Testis (tissue), 2 donors: ENCODE measurements around the gene CACNA1I.

Experiments
- CTCF ChIP-seq, 3 experiments: fragments of 450-650 bp in 2 of 3; fragments of 200-600 bp in 1 of 3; sonication (generic) in 1 of 3; IDR thresholded peaks; one replicate each; pipeline ENCODE4 v1.5.1; 2016 to 2019; ENCODE audit warnings: antibody characterized with exemption in 3 of 3, mild to moderate bottlenecking in 2 of 3, moderate library complexity in 1 of 3
- POLR2A ChIP-seq: fragments of 450-650 bp; IDR thresholded peaks from one replicate; pipeline ENCODE4 v1.6.1; 2017; ENCODE audit warnings: antibody characterized with exemption, mild to moderate bottlenecking, moderate library complexity

- TF ChIP-seq CTCF (IDR thresholded peaks at IDR 0.05), result no peak
- TF ChIP-seq POLR2A, result no peak
These were observed 42.4 kb downstream of the CACNA1I start for GRCh38 chr22:39612811-39613548.
